BLaER1 treated with 17β-estradiol and CSF1 and Interleukin-3, amounts not matched to agents 10 nM and 100 nM (cell line): ENCODE data around the gene CDH4.

Source experiments
- H3K27ac ChIP-seq, 11 experiments: shearing (Covaris generic); formaldehyde crosslinking; 2 replicates each; pipeline ENCODE4 v1.8.1; 2022
- H3K27me3 ChIP-seq, 11 experiments: shearing (Covaris generic); formaldehyde crosslinking; 2 replicates each; pipeline ENCODE4 v1.8.1; 2022
- H3K36me3 ChIP-seq, 11 experiments: shearing (Covaris generic); formaldehyde crosslinking; 2 replicates each; pipeline ENCODE4 v1.8.1; 2022
- H3K4me1 ChIP-seq, 10 experiments: shearing (Covaris generic); formaldehyde crosslinking; 2 replicates each; pipeline ENCODE4 v1.8.1; 2022
- H3K4me2 ChIP-seq, 11 experiments: shearing (Covaris generic); formaldehyde crosslinking; 2 replicates each; pipeline ENCODE4 v1.8.1; 2022
- H3K4me3 ChIP-seq, 10 experiments: shearing (Covaris generic); formaldehyde crosslinking; 2 replicates each; pipeline ENCODE4 v1.8.1; 2022
- H3K9ac ChIP-seq, 11 experiments: shearing (Covaris generic); formaldehyde crosslinking; 2 replicates each; pipeline ENCODE4 v1.8.1; 2022
- H3K9me3 ChIP-seq, 11 experiments: shearing (Covaris generic); formaldehyde crosslinking; replicated peaks in 1 of 11; 2 replicates each; pipeline ENCODE4 v1.8.1; 2022
- H4K20me1 ChIP-seq, 11 experiments: shearing (Covaris generic); formaldehyde crosslinking; 2 replicates each; pipeline ENCODE4 v1.8.1; 2022
- Cebpa-rat ChIP-seq, 11 experiments: shearing (Covaris generic); IDR thresholded peaks; 2 replicates each; pipeline ENCODE4 v1.8.1; 2022

CDH4 gene

GRCh38 chr20:61929971-61930666 lies 678.1 kb downstream of the CDH4 start:
- H3K27ac ChIP-seq, result no peak overlapping the region
- TF ChIP-seq Cebpa-rat (IDR thresholded peaks at IDR 0.05), result no peak
- H4K20me1 ChIP-seq, result peaks cover 0 to 17% (median 0%) of the 10 kb centered on the region in 11 experiments; a peak in 2 of 22 replicates
- peaks cover 0 to 6% (median 0%) of the 10 kb centered on the region in 10 experiments; a peak in 4 of 20 replicates for H3K4me1 ChIP-seq
- H3K4me3 ChIP-seq, result no peak overlapping the region
- no peaks in the 10 kb centered on the region for H3K36me3 ChIP-seq
- H3K9ac ChIP-seq, result no peak overlapping the region
- no peaks in the 10 kb centered on the region for H3K9me3 ChIP-seq
- no peaks in the 10 kb centered on the region for H3K27me3 ChIP-seq
- H3K4me2 ChIP-seq, result no peak overlapping the region

- Histone ChIP-seq H3K4me1 (peaks cover 0 to 6% (median 0%) of the 10 kb centered on the region in 10 experiments; a peak in 4 of 20 replicates), H3K9ac (no peak overlapping the region), H3K27ac (no peak overlapping the region), H3K9me3 (no peaks in the 10 kb centered on the region), H3K4me2 (no peak overlapping the region), H3K27me3 (no peaks in the 10 kb centered on the region), H3K36me3 (no peaks in the 10 kb centered on the region), H3K4me3 (no peak overlapping the region), H4K20me1 (peaks cover 0 to 16% (median 0%) of the 10 kb centered on the region in 11 experiments; a peak in 1 of 22 replicates)
- TF ChIP-seq Cebpa-rat (IDR thresholded peaks at IDR 0.05), result no peak
These were observed 678.9 kb downstream of the CDH4 start for GRCh38 chr20:61930776-61931475.

- Histone ChIP-seq H3K9me3 (no peaks in the 10 kb centered on the region), H3K4me1 (peaks cover 0 to 6% (median 0%) of the 10 kb centered on the region in 10 experiments; a peak in 4 of 20 replicates), H3K27me3 (no peaks in the 10 kb centered on the region), H3K9ac (no peak overlapping the region), H3K36me3 (no peaks in the 10 kb centered on the region), H3K27ac (no peak overlapping the region), H4K20me1 (peaks cover 0 to 17% (median 0%) of the 10 kb centered on the region in 11 experiments; a peak in 2 of 22 replicates), H3K4me3 (no peak overlapping the region), H3K4me2 (no peak overlapping the region)
- TF ChIP-seq Cebpa-rat (IDR thresholded peaks at IDR 0.05), result no peak
These were observed 679.6 kb downstream of the CDH4 start for GRCh38 chr20:61931476-61932198.

- Histone ChIP-seq H4K20me1 (peaks cover 0 to 22% (median 0%) of the 10 kb centered on the region in 11 experiments; a peak in 2 of 22 replicates), H3K4me3 (no peak overlapping the region), H3K27me3 (no peaks in the 10 kb centered on the region), H3K4me2 (no peak overlapping the region), H3K9ac (no peak overlapping the region), H3K36me3 (no peaks in the 10 kb centered on the region), H3K9me3 (no peaks in the 10 kb centered on the region), H3K4me1 (peaks cover 0 to 6% (median 0%) of the 10 kb centered on the region in 10 experiments; a peak in 4 of 20 replicates), H3K27ac (no peak overlapping the region)
- no peak for TF ChIP-seq Cebpa-rat (IDR thresholded peaks at IDR 0.05)
These were observed 680.1 kb downstream of the CDH4 start for GRCh38 chr20:61932199-61932592.

- H3K4me1 ChIP-seq, result peaks cover 0 to 6% (median 0%) of the 10 kb centered on the region in 10 experiments; a peak in 4 of 20 replicates
- H3K27me3 ChIP-seq, result no peaks in the 10 kb centered on the region
- H3K4me3 ChIP-seq, result no peak overlapping the region
- H3K27ac ChIP-seq, result no peak overlapping the region
- H3K9me3 ChIP-seq, result no peaks in the 10 kb centered on the region
- H3K9ac ChIP-seq, result no peak overlapping the region
- H3K36me3 ChIP-seq, result no peaks in the 10 kb centered on the region
- H3K4me2 ChIP-seq, result no peak overlapping the region
- TF ChIP-seq Cebpa-rat (IDR thresholded peaks at IDR 0.05), result no peak
- peaks cover 0 to 26% (median 0%) of the 10 kb centered on the region in 11 experiments; a peak in 3 of 22 replicates for H4K20me1 ChIP-seq
These were observed 680.8 kb downstream of the CDH4 start for GRCh38 chr20:61932711-61933480.

- no peaks in the 10 kb centered on the region for H3K36me3 ChIP-seq
- no peak overlapping the region for H3K27ac ChIP-seq
- H3K9me3 ChIP-seq, result no peaks in the 10 kb centered on the region
- no peak for TF ChIP-seq Cebpa-rat (IDR thresholded peaks at IDR 0.05)
- peaks cover 0 to 28% (median 0%) of the 10 kb centered on the region in 11 experiments; a peak in 3 of 22 replicates for H4K20me1 ChIP-seq
- H3K9ac ChIP-seq, result no peak overlapping the region
- no peak overlapping the region for H3K4me2 ChIP-seq
- H3K4me1 ChIP-seq, result peaks cover 0 to 2% (median 0%) of the 10 kb centered on the region in 10 experiments; a peak in 4 of 20 replicates
- no peak overlapping the region for H3K4me3 ChIP-seq
- no peaks in the 10 kb centered on the region for H3K27me3 ChIP-seq
These were observed 681.5 kb downstream of the CDH4 start for GRCh38 chr20:61933481-61933950.

- Histone ChIP-seq H3K9me3 (no peaks in the 10 kb centered on the region), H3K36me3 (no peaks in the 10 kb centered on the region), H3K4me2 (no peak overlapping the region), H3K4me3 (no peak overlapping the region), H4K20me1 (peaks cover 0 to 32% (median 0%) of the 10 kb centered on the region in 11 experiments; a peak in 3 of 22 replicates), H3K4me1 (no peaks in the 10 kb centered on the region; a peak in 1 of 20 replicates), H3K27ac (no peak overlapping the region), H3K27me3 (no peaks in the 10 kb centered on the region), H3K9ac (no peak overlapping the region)
- no peak for TF ChIP-seq Cebpa-rat (IDR thresholded peaks at IDR 0.05)
These were observed 682.1 kb downstream of the CDH4 start for GRCh38 chr20:61933951-61934715.
